ENCODE data around the gene PPP1R10.

- TF ChIP-seq TAF1 (IDR thresholded peaks at IDR 0.05; ENCODE audit: borderline replicate concordance, low read depth, low read length) = no peak
- no peak; the same call in 1 of the 2 replicates for TF ChIP-seq POLR2A (IDR thresholded peaks at IDR 0.05; ENCODE audit: low read depth, low read length)
- TF ChIP-seq POLR2AphosphoS5 (IDR thresholded peaks at IDR 0.05; ENCODE audit: low read depth, low read length) = no peak
Measured at GRCh38 chr6:30613251-30614043, 3.6 kb downstream of the PPP1R10 start.
